Thoracic aorta endothelial cell (primary cell): ENCODE measurements around the gene HECTD2. TPM values are rescaled to one million over a fixed set of nuclear protein-coding genes. Genes with fewer than 3 reads are reported as not detected.

Experiments used
- small RNA-seq: library from RNA; depleted of rRNA; stranded (forward); fragments of <200 nt; gene quantifications from one replicate; pipeline ENCODE3, GENCODE V24; 2012
- total RNA-seq: library from RNA; depleted of rRNA; stranded (reverse); fragments of >200 nt; gene quantifications from 2 replicates; pipeline ENCODE4 v1.2.3, GENCODE V29; 2012

The HECTD2 gene
- total RNA-seq = 12.0 and 12.9 TPM in 2 replicates

GRCh38 chr10:91409869-91410637 is at the start of gene HECTD2:
HECTD2 (plus strand) TSS chr10:91410344; CDS start chr10:91410439, 95 bp downstream.

Small RNA genes within 50 kb of the gene (small RNA-seq; reads per million reads assigned to genes)
- gene AL161798.1 = not detected
- gene RPS27P1 = not detected

Other genes with a start within 250 kb of the HECTD2 start
- gene PCGF5, start 189.7 kb upstream of the HECTD2 start, total RNA-seq = 52.1 and 66.0 TPM in 2 replicates
- gene PPP1R3C, start 222.7 kb downstream of the HECTD2 start, total RNA-seq = 1.1 and 1.6 TPM in 2 replicates